NCI-H510A (cell line): ENCODE data around the gene PIEZO1.
"Not testable (repeated sequence)": the region's sequence is repeated elsewhere in the genome, so short reads cannot be mapped to it uniquely, and the experiment has no call there.

Experiments
- DNase-seq: peaks from one replicate; lab custom pipeline; 2025; lab: John Stamatoyannopoulos, UW

PIEZO1 gene

GRCh38 chr16:88785106-88785924 is at the start of gene PIEZO1:
TSS of gene PIEZO1 (minus strand) at chr16:88785220. CDS start at chr16:88784964, 256 bp downstream.
- DNase-seq, result no peak

- no peak for DNase-seq
These were observed 49.6 kb upstream of the PIEZO1 start for GRCh38 chr16:88834670-88835069.

GRCh38 chr16:88833086-88833485 is 48.1 kb upstream of the PIEZO1 start:
- DNase-seq, result no peak

DNA sequence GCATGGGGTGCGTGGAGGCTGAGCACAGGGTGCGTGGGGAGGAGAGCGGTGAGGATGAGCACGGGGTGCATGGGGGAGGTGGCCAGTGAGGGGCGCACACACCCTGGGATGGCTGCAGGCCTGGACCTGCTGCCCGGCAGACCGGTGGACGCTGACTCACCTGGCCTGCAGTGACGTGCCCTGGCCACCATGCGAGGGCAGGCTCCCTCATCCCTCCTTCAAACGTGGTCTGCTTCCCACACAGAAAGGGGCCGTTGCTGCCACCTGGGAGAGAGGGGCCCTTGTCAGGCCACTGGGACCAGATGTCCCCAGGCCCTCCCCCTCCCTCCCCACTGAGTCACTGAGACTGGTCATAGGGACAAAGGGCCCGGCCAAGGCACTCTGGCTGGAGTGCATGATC is 46.8 kb upstream of the PIEZO1 start:
- no peak for DNase-seq

GRCh38 chr16:88830783-88831182 is 45.8 kb upstream of the PIEZO1 start:
- no peak for DNase-seq

- no peak for DNase-seq
These were observed 45.2 kb upstream of the PIEZO1 start for GRCh38 chr16:88830258-88830657.

DNA sequence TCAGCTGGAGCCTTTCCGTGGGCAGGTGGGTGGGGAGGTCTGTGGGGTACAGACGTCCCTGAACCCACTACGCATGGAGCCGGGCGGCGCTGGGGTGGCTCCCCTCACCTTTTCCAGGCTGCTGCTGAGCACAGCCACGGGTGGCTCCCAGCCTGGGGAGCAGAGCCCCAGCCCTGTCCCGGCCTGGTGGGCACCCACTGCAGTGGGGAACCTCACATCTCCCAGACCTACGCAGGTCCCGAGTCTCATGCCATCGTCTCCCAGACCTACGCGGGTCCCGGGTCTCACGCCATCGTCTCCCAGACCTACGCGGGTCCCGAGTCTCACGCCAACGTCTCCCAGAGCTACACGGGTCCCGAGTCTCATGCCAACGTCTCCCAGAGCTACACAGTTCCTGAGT is 43.7 kb upstream of the PIEZO1 start:
- DNase-seq, result no peak

- no peak for DNase-seq
These were observed 42.7 kb upstream of the PIEZO1 start for GRCh38 chr16:88827727-88828126.

GRCh38 chr16:88826070-88826840 is 41.2 kb upstream of the PIEZO1 start:
- DNase-seq, result no peak

DNA sequence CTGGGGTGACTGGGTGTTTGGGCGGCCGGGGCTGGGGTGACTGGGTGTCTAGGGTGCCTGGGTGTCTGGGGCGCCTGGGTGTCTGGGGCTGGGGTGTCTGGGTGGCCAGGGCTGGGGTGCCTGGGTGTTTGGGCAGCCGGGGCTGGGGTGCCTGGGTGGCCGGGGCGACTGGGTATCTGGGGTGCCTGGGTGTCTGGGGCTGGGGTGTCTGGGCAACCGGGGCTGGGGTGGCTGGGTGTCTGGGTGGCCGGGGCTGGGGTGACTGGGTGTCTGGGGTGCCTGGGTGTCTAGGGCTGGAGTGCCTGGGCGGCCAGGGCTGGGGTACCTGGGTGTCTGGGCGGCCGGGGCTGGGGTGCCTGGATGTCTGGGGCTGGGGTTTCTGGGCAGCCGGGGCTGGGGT is 40.1 kb upstream of the PIEZO1 start:
- no peak for DNase-seq

DNA sequence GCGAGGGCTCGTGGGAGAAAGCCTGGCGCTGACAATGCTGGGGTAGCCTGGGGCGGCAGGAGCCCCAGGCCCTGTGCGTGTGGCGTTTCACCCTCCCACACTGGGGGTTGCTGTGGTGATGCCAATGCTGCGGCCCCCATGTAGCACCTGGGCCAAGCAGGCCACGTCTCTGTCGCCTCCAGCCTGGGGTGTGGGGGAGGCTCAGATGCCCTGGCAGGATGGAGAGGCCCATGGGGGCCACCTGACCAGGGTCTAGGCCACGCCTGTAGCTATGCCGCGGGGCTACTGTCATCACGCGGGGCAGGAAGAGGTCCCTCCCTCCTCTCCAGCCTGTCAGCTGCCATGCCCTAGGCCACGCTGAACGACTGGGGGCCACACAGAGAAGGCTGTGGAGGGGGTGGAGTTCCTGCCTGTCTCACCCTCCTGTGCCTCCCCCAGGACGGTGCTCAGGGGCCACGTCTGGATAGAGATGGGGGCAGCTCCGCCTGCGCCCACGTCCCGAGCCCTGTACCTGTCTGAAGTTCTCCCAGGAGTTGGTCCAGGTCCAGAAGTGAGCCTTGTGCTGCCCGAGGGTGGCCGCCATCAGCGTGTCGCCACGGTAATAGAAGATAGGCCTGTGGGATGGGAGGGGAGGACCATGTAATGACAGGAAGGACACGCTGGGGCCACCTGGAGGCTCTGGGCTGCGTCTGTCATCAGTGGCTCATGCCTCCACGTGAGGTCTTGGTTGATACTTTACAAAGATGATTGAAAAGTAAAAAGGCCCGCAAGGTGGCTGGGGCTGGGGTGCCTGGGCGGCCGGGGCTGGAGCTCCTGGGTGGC is 39.4 kb upstream of the PIEZO1 start:
- no peak for DNase-seq

DNA sequence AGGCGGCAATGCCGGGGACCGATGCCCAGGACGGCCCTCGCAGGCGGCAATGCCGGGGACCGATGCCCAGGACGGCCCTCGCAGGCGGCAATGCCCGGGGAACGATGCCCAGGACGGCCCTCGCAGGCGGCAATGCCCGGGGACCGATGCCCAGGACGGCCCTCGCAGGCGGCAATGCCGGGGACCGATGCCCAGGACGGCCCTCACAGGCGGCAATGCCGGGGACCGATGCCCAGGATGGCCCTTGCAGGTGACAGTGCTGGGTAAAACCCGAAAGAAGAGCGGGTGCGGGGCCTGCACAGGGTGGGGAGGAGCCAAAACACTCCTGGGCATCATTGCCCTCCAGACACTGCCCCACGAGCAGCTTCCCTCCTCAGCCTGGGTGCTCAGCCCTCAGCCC is 38.6 kb upstream of the PIEZO1 start:
- not testable (repeated sequence) for DNase-seq

GRCh38 chr16:88822281-88823040 is 37.4 kb upstream of the PIEZO1 start:
- no peak for DNase-seq

GRCh38 chr16:88821168-88821850 is 36.3 kb upstream of the PIEZO1 start:
- no peak for DNase-seq

GRCh38 chr16:88820385-88821025 is 35.5 kb upstream of the PIEZO1 start:
- no peak for DNase-seq

DNA sequence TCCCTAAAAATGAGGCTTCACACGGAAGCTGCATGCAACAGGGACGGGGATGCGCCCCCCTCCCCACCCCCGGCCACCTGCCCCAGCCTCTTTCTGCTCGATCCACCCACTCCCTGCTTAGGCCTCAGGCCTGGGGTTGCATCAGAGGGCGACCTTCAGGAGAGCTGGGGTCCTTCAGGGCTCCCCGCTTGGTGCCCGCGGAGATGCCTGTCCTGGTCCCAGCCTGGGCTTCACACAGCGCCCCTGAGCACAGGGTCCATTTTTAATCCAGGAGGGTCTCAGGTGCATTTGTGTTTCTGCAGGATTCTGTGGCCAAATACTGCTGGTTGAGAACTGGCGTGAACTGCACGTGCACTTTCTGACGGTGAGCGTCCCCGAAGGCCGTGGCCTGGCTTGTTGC is 34.1 kb upstream of the PIEZO1 start:
- no peak for DNase-seq

- DNase-seq, result no peak
These were observed 33.5 kb upstream of the PIEZO1 start for GRCh38 chr16:88818575-88818874.

GRCh38 chr16:88817785-88818574 is 33.0 kb upstream of the PIEZO1 start:
- DNase-seq, result no peak

GRCh38 chr16:88816736-88817535 is 31.9 kb upstream of the PIEZO1 start:
- no peak for DNase-seq
